Hematopoietic multipotent progenitor cell treated with erythropoietin and hydrocortisone succinate and interleukin-3 and kit ligand, for 6 days (in vitro differentiated cells): ENCODE measurements around the gene CSTPP1.

Source experiments
- DNase-seq: peaks from one replicate; pipeline ENCODE4 v3.0.0-alpha.2; 2015

The CSTPP1 gene

GRCh38 chr11:46999217-46999616 is 62.7 kb downstream of the CSTPP1 start:
- DNase-seq: no peak

- DNase-seq: no peak
These were observed 63.5 kb downstream of the CSTPP1 start for GRCh38 chr11:47000033-47000432.

- no peak for DNase-seq
These were observed 65.2 kb downstream of the CSTPP1 start for GRCh38 chr11:47001781-47002181.

- peak; percentile 46 for DNase-seq
These were observed 65.8 kb downstream of the CSTPP1 start for GRCh38 chr11:47002390-47002789.

GRCh38 chr11:47003180-47003877 is 66.8 kb downstream of the CSTPP1 start:
- DNase-seq: peak; percentile 90

GRCh38 chr11:47004595-47005033 is 68.1 kb downstream of the CSTPP1 start:
- DNase-seq: peak; percentile 97

- DNase-seq: peak; percentile 40
These were observed 68.9 kb downstream of the CSTPP1 start for GRCh38 chr11:47005441-47005840.

- no peak for DNase-seq
These were observed 71.0 kb downstream of the CSTPP1 start for GRCh38 chr11:47007579-47007978.

GRCh38 chr11:47010179-47010578 is 73.6 kb downstream of the CSTPP1 start:
- no peak for DNase-seq

- DNase-seq: no peak
These were observed 77.5 kb downstream of the CSTPP1 start for GRCh38 chr11:47014097-47014496.

- DNase-seq: no peak
These were observed 82.1 kb downstream of the CSTPP1 start for GRCh38 chr11:47018637-47019036.

- no peak for DNase-seq
These were observed 84.4 kb downstream of the CSTPP1 start for GRCh38 chr11:47020793-47021526.

GRCh38 chr11:47021527-47021818 is 84.9 kb downstream of the CSTPP1 start:
- no peak for DNase-seq

- DNase-seq: no peak
These were observed 85.4 kb downstream of the CSTPP1 start for GRCh38 chr11:47021965-47022364.

GRCh38 chr11:47028195-47029093 is 91.9 kb downstream of the CSTPP1 start:
- peak; percentile 28 for DNase-seq

- no peak for DNase-seq
These were observed 96.9 kb downstream of the CSTPP1 start for GRCh38 chr11:47033439-47033838.

- peak; percentile 54 for DNase-seq
These were observed 97.5 kb downstream of the CSTPP1 start for GRCh38 chr11:47034091-47034490.

- DNase-seq: peak; percentile 73
These were observed 98.5 kb downstream of the CSTPP1 start for GRCh38 chr11:47035108-47035507.

GRCh38 chr11:47044119-47044518 is 107.6 kb downstream of the CSTPP1 start:
- DNase-seq: no peak

- no peak for DNase-seq
These were observed 111.4 kb downstream of the CSTPP1 start for GRCh38 chr11:47047972-47048371.

- DNase-seq: no peak
These were observed 113.7 kb downstream of the CSTPP1 start for GRCh38 chr11:47050284-47050683.

GRCh38 chr11:47051217-47051616 is 114.7 kb downstream of the CSTPP1 start:
- no peak for DNase-seq

- no peak for DNase-seq
These were observed 115.6 kb downstream of the CSTPP1 start for GRCh38 chr11:47052165-47052564.

GRCh38 chr11:47052576-47052975 is 116.0 kb downstream of the CSTPP1 start:
- no peak for DNase-seq
